WTC11 (cell line): ENCODE measurements around the gene BTBD10.
A peak's percentile ranks its signal among the peaks of the same experiment; 100 is the strongest.

ENCODE experiments used
- CREM ChIP-seq: sonication (generic); formaldehyde crosslinking; IDR thresholded peaks from 2 replicates; pipeline ENCODE4 v1.8.1; 2022; ENCODE audit warnings: mild to moderate bottlenecking, missing genetic modification reagents, moderate library complexity
- CTCF ChIP-seq: fragments of 200-600 bp; IDR thresholded peaks from 2 replicates; pipeline ENCODE4 v1.8.0; 2022; ENCODE audit warnings: antibody characterized with exemption
- E2F1 ChIP-seq: sonication (generic); formaldehyde crosslinking; IDR thresholded peaks from 2 replicates; pipeline ENCODE4 v1.8.0; 2022; ENCODE audit warnings: mild to moderate bottlenecking, missing genetic modification reagents
- HMGXB4 ChIP-seq: sonication (generic); formaldehyde crosslinking; IDR thresholded peaks from 2 replicates; pipeline ENCODE4 v1.8.1; 2023; ENCODE audit warnings: mild to moderate bottlenecking, moderate library complexity, missing genetic modification reagents
- IRF2 ChIP-seq: sonication (generic); formaldehyde crosslinking; IDR thresholded peaks from 2 replicates; pipeline ENCODE4 v1.8.0; 2022; ENCODE audit warnings: low read depth, missing genetic modification reagents, borderline replicate concordance
- MYBL2 ChIP-seq: sonication (generic); formaldehyde crosslinking; IDR thresholded peaks from 2 replicates; pipeline ENCODE4 v1.8.1; 2023; ENCODE audit warnings: mild to moderate bottlenecking, moderate library complexity, missing genetic modification reagents
- SP1 ChIP-seq: sonication (generic); formaldehyde crosslinking; conservative IDR thresholded peaks from 2 replicates; pipeline ENCODE4 v1.8.1; 2022; ENCODE audit warnings: missing genetic modification reagents
- TEAD4 ChIP-seq: sonication (generic); formaldehyde crosslinking; IDR thresholded peaks from 2 replicates; pipeline ENCODE4 v1.8.0; 2022; ENCODE audit warnings: mild to moderate bottlenecking, missing genetic modification reagents
- USF2 ChIP-seq: sonication (generic); formaldehyde crosslinking; IDR thresholded peaks from 2 replicates; pipeline ENCODE4 v1.8.1; 2023; ENCODE audit warnings: mild to moderate bottlenecking, missing genetic modification reagents, moderate library complexity

GRCh38 chr11:13343931-13344717, 118.9 kb downstream of the BTBD10 start:
- no peak for TF ChIP-seq MYBL2 (CRISPR knock-in tag)
- no peak for TF ChIP-seq SP1 (CRISPR knock-in tag)
- peak; percentile 82 for TF ChIP-seq CTCF
- TF ChIP-seq HMGXB4: no peak
- TF ChIP-seq CREM (CRISPR knock-in tag): no peak
- TF ChIP-seq E2F1 (CRISPR knock-in tag): no peak
- TF ChIP-seq TEAD4: no peak
- TF ChIP-seq IRF2 (CRISPR knock-in tag): no peak
- TF ChIP-seq USF2 (CRISPR knock-in tag): no peak
